Measurements from ENCODE around the gene TMEM131.

Gene TMEM131

DNA sequence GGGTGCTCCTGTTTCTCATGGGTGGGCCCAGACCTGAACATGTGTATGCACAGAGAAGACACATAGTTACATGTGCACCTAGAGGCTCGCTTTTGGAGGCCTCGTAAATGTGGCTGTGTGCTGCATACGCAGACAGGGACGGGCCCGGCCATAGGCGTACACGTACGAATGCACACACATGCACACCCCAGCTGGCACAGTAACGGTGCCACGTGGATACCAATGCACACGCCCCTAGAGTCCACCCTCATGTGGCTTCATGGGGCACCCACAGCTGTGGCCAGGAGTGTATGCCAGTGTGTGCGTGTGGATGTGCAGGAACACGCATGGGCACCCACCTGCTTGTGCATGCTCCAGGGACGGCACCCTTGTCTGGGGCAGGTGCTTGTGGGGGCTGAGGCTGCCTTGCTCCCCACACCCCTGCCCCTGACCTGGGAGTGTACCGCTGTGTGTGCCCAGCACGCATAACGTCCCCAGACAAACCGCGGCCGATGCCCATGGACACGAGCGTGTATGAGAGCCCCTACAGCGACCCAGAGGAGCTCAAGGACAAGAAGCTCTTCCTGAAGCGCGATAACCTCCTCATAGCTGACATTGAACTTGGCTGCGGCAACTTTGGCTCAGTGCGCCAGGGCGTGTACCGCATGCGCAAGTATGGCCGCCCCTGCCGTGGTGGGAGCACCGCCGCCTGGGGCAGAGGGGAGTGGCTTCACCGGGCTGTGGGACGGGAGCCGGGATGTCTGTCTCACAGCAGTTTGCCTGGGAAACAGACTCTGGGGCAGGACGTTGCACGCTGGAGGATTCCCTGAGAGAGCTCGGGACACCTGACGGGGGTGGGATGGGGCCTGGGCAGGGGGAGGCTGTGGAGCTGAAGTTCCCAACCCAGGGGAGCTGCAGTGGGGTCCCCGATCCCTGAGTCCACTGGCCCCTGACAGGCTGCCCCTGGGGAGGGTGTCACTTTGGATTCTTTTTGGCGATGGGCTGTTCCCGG lies 261.4 kb downstream of the TMEM131 start:
- no peak for DNase-seq

DNA sequence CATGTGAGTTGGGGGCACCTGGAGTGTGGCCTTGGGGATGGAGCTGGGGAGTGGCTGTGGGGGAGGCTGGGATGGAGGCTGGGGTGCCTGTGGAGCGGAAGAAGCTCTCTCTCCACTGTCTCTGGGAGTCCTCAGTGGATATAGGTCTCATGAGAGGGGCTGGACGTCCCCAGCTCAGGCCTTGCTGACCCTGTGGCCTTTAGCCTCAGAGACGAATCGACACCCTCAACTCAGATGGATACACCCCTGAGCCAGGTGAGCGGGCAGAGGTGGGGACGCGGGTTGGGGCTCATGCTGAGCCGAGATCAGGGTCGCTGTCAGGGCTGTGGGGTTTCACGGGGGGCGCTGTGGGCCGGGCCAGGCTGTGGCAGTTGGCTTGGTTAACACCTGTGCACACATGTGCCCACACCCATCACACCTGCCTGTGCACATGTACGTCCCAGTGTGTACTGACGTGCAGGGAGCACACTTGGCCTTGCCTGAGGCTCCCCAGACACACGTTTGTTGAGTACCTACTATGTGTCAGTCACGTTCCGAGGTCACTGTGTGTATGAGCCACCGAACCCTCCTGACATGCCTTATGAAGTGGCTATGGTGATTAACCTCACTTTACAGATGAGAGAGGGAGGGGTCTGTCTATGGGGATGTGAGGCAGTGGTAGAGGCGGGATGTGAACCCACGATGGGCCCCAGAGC lies 262.3 kb downstream of the TMEM131 start:
- no peak for DNase-seq

DNA sequence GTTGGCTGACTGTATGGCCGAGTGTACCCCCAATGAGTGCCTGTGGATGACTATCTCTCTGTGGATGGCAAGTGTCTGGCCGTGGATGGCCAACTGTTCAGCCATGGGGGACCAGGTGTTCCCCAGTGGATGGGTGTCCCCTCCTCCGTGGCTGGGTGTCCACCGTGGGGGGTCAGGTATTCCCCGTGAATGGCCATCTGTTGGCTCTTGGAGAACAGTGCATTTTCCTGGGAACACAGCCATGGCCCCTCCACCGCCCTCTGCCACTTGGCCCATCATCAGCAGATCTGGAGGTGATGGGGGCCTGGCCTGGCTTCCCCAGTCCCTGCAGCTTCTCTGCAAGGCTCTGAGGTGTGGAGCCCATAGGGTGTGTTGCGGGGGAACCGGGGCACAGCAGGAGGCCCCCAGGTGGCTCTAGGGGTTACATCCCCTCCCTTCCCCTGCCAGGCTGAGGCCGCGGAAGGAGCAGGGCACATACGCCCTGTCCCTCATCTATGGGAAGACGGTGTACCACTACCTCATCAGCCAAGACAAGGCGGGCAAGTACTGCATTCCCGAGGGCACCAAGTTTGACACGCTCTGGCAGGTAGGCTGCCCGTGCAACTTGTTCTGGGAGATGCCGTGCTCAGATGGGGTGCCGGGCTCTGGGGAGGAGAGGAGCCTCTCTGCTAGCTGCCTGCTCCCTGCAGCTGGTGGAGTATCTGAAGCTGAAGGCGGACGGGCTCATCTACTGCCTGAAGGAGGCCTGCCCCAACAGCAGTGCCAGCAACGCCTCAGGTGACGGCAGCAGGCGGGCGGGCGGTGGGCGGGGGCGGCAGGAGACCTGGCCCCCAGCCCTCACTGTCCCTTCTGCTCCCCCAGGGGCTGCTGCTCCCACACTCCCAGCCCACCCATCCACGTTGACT lies 263.1 kb downstream of the TMEM131 start:
- no peak for DNase-seq

DNA sequence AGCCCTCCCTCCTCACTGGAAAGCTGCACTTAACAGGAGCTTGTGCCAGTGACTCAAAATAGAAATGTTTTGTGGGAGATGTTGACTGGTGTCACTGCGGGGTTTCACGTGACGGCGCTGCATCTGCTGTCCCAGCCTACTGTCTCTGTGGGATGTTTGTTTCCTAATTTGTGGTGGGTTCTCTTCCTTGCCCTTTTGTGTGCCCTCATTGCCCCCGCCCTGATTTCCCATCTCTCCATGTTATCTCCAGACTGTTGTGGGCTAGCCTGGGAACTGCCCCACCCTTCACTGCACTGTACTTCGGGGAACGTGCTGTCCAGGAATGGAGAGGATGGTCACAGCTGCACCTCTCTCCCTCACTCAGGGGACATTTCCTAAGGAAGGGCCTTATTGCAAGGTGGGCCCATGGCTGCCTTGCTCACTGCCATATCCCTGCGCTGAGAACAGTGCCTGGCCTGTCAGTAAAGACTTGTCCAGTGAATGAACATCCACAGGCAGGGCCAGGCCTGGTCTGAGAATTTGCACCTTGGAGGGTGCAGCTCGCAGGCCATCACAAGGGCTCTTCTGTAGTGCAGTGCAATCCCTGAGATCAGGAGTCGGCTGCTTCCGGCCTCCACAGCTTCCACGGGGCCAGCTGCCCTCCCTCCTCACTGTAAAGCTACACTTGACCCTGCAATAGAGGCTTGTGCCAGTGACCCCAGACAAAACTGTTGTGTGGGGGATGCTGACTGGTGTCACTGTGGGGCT lies 264.3 kb downstream of the TMEM131 start:
- DNase-seq = no peak

DNA sequence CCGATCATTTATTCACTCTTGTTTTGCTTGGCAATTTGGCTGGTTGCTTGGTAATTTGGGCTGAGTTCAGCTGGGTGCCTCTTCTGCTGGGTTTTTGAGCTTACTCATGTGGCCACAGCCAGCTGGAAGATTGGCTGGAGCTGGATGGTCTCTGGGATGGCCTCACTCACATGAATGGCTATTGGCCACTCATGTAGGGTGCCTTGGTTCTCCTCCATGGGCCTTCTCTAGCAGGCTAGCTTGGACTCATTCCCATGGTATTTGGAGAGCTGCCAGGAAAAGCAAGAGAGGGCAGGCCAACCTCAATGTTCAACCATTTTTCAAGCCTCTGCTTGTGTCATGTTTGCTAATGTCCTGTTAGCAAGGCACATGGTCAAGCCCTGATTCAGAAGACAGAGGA lies 265.5 kb downstream of the TMEM131 start:
- peak; percentile 5 for DNase-seq

DNA sequence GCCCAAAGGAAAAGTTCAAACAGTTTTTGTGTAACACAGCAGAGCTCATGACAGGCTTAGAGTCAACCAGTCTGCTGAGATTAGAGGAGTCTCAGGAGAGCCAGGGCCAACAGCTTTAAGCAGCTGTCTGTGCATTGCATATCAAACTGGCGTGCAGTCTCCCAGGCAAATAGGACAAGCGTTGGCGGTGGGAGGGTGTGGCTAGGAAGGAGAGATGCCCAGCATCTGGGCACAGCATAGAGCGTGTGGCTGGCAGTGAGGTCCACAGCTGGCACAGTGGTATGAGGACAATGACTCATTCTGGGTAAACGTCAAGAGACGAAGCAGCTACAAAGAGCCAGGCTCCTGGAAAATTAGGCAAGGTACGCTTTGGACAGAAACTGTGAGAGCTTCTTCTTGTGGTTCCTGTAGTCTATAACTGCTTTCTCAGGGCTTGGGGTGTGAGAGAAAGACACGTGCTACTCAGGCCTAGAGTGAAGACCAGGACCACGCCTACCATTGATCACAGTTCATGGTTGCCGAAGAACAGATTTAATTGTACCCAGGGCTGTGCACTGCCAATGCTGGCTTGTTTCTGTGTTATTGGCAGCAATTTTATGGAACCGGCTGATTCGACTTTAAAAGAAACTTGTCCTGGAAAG lies 267.5 kb downstream of the TMEM131 start:
- no peak for DNase-seq

DNA sequence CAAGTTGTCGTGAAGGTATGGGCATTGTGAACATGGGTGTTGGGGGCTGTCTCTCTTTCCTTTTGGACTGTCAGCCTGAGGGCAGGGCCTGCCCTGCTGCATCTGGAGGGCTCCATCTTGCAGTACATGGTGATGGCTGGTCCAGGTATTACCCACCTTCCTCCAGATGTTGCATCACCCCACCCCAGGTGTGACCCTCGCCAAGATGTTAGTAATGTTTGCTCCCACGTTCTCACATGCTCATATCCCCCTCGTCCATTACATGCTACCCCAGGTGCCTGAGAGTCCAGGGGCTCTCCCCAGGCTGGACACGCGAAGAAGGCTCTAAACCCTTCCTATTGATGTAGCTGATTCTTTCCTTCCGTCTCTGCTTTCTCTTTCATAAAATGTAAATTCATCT lies 268.5 kb downstream of the TMEM131 start:
- DNase-seq = no peak

DNA sequence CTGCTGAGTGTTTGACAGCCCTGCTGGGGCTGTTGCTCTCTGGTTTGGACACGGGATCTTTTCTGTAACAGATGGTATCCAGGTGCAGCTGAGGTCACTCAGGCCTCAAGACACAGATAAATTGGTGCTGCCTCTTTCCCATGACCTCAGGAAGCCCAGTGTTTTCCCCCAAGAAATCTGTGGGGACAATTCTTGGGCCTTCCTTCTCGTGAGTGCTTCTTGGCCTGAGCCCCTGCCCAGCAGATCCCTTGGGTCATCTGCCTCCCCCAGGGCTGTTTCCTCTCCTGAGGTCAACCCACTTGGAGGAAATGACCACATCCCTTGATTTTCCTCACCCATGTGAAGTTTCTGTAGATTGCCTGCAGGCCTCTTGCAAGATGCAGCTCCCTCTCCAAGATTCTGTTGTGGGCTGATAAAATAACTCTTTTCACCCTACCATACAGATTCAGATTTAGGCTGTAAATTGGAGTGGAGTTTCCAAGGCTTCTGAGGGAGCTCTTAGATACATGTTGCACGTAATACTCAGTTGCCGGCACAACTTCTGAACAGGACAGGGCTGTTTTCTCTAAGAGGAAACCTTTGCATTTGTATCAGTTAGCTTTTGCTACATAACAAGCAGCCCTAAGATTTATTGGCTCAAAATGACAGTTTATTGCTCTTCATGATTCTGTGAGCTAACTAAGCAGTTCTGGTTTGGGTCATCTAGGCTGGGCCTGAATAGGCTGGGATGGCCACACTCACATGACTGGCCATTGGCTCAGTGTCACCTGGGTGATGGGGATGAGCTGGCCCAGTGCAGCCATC lies 269.3 kb downstream of the TMEM131 start:
- DNase-seq = no peak

DNA sequence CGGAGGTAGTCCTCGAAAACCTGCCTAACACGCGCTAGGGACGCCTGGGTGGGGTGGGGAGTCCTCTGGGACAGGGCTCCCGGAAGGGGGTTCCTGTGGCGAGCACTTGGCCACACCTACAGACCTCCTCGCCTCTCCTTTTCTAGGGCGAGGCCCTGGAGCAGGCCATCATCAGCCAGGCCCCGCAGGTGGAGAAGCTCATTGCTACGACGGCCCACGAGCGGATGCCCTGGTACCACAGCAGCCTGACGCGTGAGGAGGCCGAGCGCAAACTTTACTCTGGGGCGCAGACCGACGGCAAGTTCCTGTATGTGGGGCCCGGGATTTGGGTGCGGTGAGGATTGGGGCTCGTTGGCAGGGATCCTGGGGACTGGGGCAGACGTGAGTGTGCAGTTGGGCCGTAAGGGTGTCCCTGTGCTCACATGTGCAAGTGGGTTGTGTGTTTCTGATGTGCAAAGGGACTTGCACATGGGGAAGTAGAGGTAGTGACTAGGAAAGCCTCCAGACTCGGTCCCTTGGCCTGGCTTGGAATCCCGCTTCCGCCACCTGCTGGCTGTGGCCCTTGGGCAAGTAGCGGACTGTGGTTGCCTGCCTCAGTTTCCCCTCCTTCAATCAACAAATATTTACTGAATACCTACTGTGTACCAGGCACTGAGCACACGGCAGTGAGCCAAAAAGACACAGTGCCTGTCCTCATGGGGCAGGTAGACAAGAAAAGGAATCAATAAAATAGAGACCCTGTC lies 270.6 kb downstream of the TMEM131 start:
- DNase-seq = no peak

DNA sequence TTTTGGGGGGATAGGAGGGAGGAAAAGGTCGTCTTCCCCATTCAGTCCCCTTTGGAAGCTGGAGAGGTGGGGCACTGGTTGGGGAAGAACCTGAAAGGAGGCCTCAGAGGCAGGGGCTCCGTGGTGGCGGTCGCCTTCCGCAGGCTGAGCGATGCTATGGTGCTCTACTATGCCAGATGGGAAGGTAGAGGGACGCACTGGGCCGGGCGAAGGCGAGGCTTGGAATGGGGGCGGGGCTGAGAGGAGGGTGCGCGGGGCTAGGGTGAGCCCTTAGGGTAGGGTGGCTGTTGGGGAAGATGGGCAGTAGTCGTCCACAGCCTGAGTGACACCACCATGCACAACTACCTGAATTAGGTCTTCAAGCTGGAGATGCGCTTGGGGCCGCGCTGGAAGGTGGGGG lies 271.2 kb downstream of the TMEM131 start:
- DNase-seq = no peak

DNA sequence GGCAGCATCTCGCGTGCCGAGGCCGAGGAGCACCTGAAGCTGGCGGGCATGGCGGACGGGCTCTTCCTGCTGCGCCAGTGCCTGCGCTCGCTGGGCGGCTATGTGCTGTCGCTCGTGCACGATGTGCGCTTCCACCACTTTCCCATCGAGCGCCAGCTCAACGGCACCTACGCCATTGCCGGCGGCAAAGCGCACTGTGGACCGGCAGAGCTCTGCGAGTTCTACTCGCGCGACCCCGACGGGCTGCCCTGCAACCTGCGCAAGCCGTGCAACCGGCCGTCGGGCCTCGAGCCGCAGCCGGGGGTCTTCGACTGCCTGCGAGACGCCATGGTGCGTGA lies 271.7 kb downstream of the TMEM131 start:
- DNase-seq = no peak

DNA sequence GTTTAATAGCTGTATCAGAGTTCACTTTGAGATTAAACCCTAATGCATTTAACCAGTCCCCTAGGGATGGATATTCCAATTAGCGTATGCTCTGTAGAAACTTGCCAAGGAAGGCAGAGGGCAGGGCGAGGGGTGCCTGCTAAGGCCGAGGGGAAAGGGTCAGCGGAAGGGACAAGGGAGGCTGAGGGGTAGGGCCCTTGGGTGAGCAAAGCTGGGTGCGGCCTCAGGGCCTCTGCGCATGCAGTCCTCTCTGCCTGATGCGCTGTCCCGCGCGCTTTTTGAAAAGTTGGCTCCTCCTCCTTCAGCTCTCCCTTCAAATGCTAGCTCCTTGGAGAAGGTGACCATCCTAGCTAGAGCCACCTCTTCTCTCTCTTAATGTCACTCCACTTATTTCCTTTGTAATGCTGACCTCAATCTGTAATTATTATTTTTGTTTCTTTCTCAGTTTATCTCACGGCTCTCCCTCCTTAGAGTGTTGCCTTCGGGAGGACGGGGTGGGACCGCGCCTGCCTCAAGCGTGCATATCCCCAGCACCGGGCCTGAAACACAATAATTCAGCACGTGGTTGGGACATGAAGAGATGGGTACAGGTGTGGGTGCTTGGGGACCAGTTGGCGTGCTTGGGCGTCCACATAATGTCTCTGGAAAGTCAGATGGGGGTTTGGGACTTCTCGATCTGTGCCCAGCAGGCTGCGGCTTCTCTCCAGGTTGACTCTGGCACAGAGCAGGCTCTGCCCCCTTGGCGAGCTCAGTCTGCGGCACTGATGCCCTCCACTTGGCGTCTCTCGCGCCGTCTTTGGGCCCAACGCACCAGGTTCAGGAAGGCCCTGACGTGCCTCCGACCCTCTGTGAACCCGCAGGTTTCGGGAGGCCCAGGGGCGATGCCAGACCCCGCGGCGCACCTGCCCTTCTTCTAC lies 272.3 kb downstream of the TMEM131 start:
- no peak for DNase-seq

DNA sequence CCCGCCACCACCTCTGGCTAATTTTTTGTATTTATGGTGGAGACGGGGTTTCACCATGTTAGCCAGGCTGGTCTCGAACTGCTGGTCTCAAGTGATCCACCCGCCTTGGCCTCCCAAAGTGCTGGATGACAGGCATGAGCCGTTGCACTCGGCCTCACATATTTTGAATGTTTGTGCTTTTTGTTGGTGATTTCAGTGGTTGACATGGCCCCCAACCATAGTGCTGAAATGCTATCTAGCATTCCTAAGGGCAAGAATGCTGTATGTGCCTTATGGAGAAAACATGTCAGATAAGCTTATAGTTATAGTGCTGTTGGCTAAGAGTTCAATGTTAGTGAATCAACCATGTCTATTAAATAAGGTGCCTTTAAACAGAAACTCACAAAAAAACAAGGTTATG lies 273.5 kb downstream of the TMEM131 start:
- no peak for DNase-seq

DNA sequence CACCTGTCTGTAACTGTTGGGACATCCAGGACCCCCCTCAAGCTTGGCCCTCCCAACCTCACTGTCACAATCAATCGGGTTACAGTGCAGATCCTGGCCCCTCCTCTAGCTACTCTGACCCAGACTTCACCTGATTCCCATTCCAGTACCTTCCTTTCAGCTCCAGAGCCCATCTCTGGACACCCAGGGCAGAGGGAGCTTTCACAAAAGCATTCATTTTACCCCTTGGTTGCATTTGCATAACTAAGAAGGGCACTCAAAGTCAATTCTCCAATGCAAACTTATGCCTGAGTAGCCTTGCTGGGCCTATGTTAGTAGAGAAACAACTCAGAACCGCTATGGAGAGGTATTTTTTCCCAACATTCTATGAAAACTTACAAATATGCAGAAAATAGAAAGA lies 275.0 kb downstream of the TMEM131 start:
- DNase-seq = no peak

DNA sequence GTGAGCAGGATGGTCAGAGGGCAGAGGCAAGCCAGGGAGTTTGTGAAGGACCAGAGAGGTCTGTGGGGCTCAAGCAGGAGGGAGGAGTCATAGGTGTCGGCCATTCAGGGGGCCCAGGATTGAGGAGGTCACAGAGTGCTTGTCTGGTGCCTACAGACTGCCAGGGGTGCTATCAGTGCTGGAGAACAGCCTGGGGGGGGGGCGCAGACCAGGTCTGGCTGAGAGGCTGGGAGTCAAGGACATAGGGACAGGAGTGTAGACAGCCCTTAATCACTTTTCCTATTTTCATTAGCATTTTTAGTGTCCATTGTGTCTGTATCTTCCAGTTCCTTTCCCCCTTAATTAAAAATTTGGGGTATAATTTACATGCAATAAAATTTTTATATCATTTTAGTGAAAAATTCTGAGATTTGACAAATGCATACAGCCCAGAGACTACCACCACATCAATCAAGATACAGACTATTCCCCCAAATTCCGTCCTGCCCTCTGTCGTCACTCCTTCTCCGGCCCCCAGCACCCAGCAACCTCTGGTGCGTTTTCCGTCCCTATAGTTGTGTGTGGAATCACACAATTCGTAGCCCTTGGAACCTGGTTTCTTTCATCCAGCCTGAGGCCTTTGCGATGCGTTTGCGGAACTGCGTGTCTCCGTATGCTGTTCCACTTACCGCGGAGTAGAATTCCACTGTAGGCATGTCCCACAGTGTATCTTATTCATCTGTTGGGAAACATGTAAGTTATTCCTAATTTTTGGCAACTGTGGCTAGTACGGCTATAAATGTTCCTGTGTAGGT lies 276.2 kb downstream of the TMEM131 start:
- no peak for DNase-seq

DNA sequence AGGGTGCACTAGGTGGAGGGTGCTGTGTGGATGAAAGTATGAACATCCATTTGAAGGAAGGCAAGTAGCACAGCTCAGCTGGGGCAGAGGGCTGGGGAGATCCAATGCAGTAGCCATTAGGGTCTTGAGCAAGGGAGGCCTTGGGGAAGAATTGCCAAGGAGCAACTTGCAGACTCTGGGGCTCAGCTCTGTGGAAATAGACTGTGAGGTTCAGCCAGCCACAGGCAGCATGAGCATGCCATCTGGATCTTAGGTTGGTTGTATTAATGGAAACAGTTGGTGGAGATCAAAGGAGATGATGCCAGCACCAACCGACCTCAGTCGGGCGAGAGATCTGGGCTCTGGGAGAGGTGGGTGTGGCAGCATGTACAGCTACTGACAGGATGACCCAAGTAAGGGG lies 276.8 kb downstream of the TMEM131 start:
- DNase-seq = no peak

DNA sequence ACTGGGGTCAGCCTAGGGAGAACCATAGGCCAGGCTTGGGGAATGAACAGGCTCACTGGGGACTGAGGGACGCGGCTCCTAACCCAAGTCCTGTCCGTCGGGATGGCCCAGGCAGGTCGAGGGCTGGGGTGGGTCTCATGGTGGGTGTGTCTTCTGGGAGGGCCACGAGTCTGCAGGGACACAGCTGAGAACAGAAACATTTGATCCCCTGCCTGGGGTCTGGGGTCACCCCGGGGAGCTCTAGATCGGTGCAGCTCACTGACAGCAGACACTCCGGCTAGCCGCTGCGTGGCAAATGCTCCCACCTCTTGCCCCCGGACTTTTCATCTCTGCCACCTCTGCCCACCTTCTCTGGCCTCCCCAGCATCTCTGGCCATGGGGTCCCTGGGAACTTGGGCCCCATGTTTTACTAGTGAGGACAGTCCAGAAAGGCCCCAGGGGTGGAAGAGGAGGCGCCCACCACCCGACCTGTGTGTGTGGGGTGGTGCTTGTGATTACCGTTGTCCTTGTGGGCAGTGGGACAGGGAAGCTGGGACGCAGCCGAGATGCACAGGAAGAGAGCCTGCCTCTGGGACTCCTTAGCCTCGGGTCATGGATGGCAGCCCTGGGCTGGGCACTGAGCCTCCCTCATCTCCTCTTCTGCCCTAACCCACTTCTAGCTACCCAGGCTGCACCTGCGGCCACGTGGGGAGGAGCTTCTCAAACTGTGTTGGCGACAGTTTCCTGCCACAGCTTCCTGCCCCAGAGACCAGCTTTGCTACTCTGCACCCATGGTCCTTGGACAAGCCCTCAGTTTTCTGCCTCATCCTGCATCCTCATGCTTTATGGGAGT lies 277.5 kb downstream of the TMEM131 start:
- DNase-seq = peak; percentile 61

Data from activated naive CD4-positive, alpha-beta T cell treated with anti-CD3 and anti-CD28 coated beads, Interleukin-2, amount 50 U/mL, for 16 hours (primary cell).